GM12878 (cell line): ENCODE measurements around the gene NELL1. TPM values are rescaled to one million over a fixed set of nuclear protein-coding genes. Genes with fewer than 3 reads are reported as not detected.

Source experiments
- ATAC-seq: fragments of 200-7000 bp; cut with Tn5 transposase; 3 replicates; pipeline ENCODE4 v1.9.1; 2020; ENCODE audit warnings: mild to moderate bottlenecking, moderate library complexity
- BruUV-seq: library from RNA; stranded (reverse); fragments of 400-500 nt; replicated peaks from 2 replicates; lab custom pipeline; 2021; lab: Mats Ljungman, UMichigan
- CTCF ChIA-PET: fragments of 300-600 bp; sonication (Branson Sonifier 250); formaldehyde crosslinking; extraction: SDS; loops from one replicate; lab custom pipeline; 2021; ENCODE audit warnings: inconsistent platforms; lab: Yijun Ruan, JAX
- POLR2A ChIA-PET: fragments of 350-600 bp; formaldehyde crosslinking; extraction: SDS; loops from one replicate; lab custom pipeline; 2021; ENCODE audit warnings: inconsistent platforms; lab: Charles Lee
- RAD21 ChIA-PET: fragments of 300-600 bp; sonication (Branson Sonifier 250); formaldehyde crosslinking; loops from one replicate; lab custom pipeline; 2023; ENCODE audit warnings: antibody characterized with exemption; ENCODE audit not compliant: unreplicated experiment; lab: Charles Lee
- SMC1A ChIA-PET: fragments of 300-600 bp; sonication (Branson Sonifier 250); formaldehyde crosslinking; loops from one replicate; lab custom pipeline; 2023; ENCODE audit not compliant: unreplicated experiment, uncharacterized antibody; lab: Charles Lee
- DNase-seq: peaks from one replicate; pipeline ENCODE4 v3.0.0-alpha.2; 2011; ENCODE audit warnings: low read depth, low spot score
- FAIRE-seq: peaks from 3 replicates; lab custom pipeline; 2011; peaks lifted over from hg19 to GRCh38; lab: Jason Lieb, UNC
- H2AFZ ChIP-seq: 2 replicates; pipeline ENCODE4 v1.6.0; 2011; ENCODE audit warnings: low read depth, low read length, control low read depth; ENCODE audit not compliant: control insufficient read depth
- H3K27ac ChIP-seq: 2 replicates; pipeline ENCODE4 v1.5.1; 2011; ENCODE audit warnings: control low read depth; ENCODE audit not compliant: control insufficient read depth, insufficient read depth
- H3K27me3 ChIP-seq, 2 experiments: replicated peaks in 1 of 2; 2 replicates each; pipeline versions ENCODE4 v1.6.0 to v1.6.1; 2011; ENCODE audit warnings: low read length in 1 of 2; ENCODE audit not compliant: control insufficient read depth in 2 of 2, insufficient read depth in 2 of 2
- H3K36me3 ChIP-seq, 2 experiments: 2 replicates each; pipeline ENCODE4 v1.5.1; 2011; ENCODE audit warnings: low read length in 1 of 2; ENCODE audit not compliant: control insufficient read depth in 2 of 2, insufficient read depth in 2 of 2
- H3K4me1 ChIP-seq: 2 replicates; pipeline ENCODE4 v1.6.1; 2011; ENCODE audit warnings: mild to moderate bottlenecking, low read length, moderate library complexity, mixed read lengths; ENCODE audit not compliant: control insufficient read depth, insufficient read depth
- H3K4me2 ChIP-seq: 2 replicates; pipeline ENCODE4 v1.6.0; 2011; ENCODE audit warnings: control low read depth; ENCODE audit not compliant: control insufficient read depth, insufficient read depth
- H3K4me3 ChIP-seq: fragments of 200-600 bp; sonication (generic); 2 replicates; pipeline ENCODE4 v1.5.1; 2016
- H3K79me2 ChIP-seq: 2 replicates; pipeline ENCODE4 v1.6.0; 2011; ENCODE audit warnings: low read length; ENCODE audit not compliant: control insufficient read depth, insufficient read depth
- H3K9ac ChIP-seq: 2 replicates; pipeline ENCODE4 v1.8.0; 2011; ENCODE audit warnings: low read length, control low read depth, mixed read lengths; ENCODE audit not compliant: control insufficient read depth, insufficient read depth
- H3K9me3 ChIP-seq: replicated peaks from 3 replicates; pipeline ENCODE4 v1.5.1; 2011; ENCODE audit warnings: mild to moderate bottlenecking, low read length; ENCODE audit not compliant: control insufficient read depth, insufficient read depth
- H4K20me1 ChIP-seq: 2 replicates; pipeline ENCODE4 v1.6.0; 2011; ENCODE audit not compliant: control insufficient read depth, insufficient read depth
- CHD2 ChIP-seq: IDR thresholded peaks from 2 replicates; pipeline ENCODE4 v1.6.1; 2011; ENCODE audit warnings: low read depth, low read length, improper control_type of control experiment, borderline replicate concordance
- IKZF2 ChIP-seq, 2 experiments: fragments of 450-650 bp; IDR thresholded peaks; 2 replicates each; pipeline ENCODE4 v1.6.1; 2017; ENCODE audit warnings: mild to moderate bottlenecking in 2 of 2, moderate library complexity in 2 of 2
- IRF3 ChIP-seq: fragments of 450-650 bp; IDR thresholded peaks from 2 replicates; pipeline ENCODE4 v1.6.1; 2014; ENCODE audit warnings: mild to moderate bottlenecking
- KAT2A ChIP-seq: conservative IDR thresholded peaks from 2 replicates; pipeline ENCODE4 v1.6.1; 2011; ENCODE audit warnings: low read depth, low read length; ENCODE audit not compliant: control insufficient read depth
- MTA2 ChIP-seq: fragments of 450-650 bp; IDR thresholded peaks from 2 replicates; pipeline ENCODE4 v1.6.1; 2016; ENCODE audit warnings: low read depth, mild to moderate bottlenecking, moderate library complexity
- SMAD5 ChIP-seq: IDR thresholded peaks from 2 replicates; pipeline ENCODE4 v1.6.1; 2016; ENCODE audit warnings: antibody characterized with exemption, low read depth
- ZZZ3 ChIP-seq: IDR thresholded peaks from 2 replicates; pipeline ENCODE4 v1.6.1; 2011; ENCODE audit warnings: low read depth; ENCODE audit not compliant: control insufficient read depth, insufficient read length
- WGBS: methylation state at CpG from one replicate; pipeline ENCODE4 v1.1.6; 2016; ENCODE audit warnings: low lambda C conversion rate; ENCODE audit not compliant: insufficient replicate concordance, insufficient coverage; ENCODE audit errors: missing lambda C conversion rate; 5-methylcytosine and 5-hydroxymethylcytosine counted together
- in situ Hi-C: fragments of 300-500 bp; cut with MboI; formaldehyde crosslinking; loops from 9 replicates; pipeline ENCODE4 v1.14.3; 2018; ENCODE audit warnings: mixed read lengths
- intact Hi-C: fragments of 100-400 bp; cut with micrococcal nuclease; formaldehyde crosslinking; loops from one replicate; pipeline ENCODE4 v1.14.2; 2022; ENCODE audit not compliant: unreplicated experiment
- polyA plus RNA-seq, 11 experiments: library from polyadenylated mRNA; depleted of rRNA in 4 of 11; unstranded in 6 of 11; stranded (reverse) in 5 of 11; fragments of >200 nt; fragmentation: Nextera tagmentation in 4 of 11; fragmentation: Illumina TruSeq in 1 of 11; extraction: Ambion mirVana in 4 of 11; extraction: Trizol in 1 of 11; gene quantifications; 1 replicate in 1 of 11; 2 replicates in 10 of 11; pipeline versions ENCODE4 v1.2.1 to v1.2.3, GENCODE V29; 2011 to 2016; ENCODE audit warnings: inconsistent platforms in 2 of 11, missing spikeins in 2 of 11, low read depth in 1 of 11
- total RNA-seq, 4 experiments: library from RNA; depleted of rRNA in 3 of 4; stranded (reverse); fragments of >200 nt in 3 of 4; fragmentation: Illumina TruSeq in 1 of 4; extraction: Trizol in 1 of 4; gene quantifications; 2 replicates each; pipeline versions ENCODE4 v1.2.1 to v1.2.3, GENCODE V29; 2013 to 2021
- TF ChIP-seq, protein P1 (sequence below): IDR thresholded peaks from 2 replicates; pipeline ENCODE4 v1.6.1; 2012; ENCODE audit warnings: low read depth, low read length, improper control_type of control experiment

The NELL1 gene
- total and polyA plus RNA-seq, 10 of the 15 experiments (the other 5 are each of a cell fraction or from before 2014, with no cell fraction given) = 0.02 to 0.12 TPM; not detected in 8

- intact Hi-C loops = no loop called here
- FAIRE-seq = no peak
- RAD21 ChIA-PET = no interaction called here
Observed at GRCh38 chr11:20933086-20933485, 263.7 kb downstream of the NELL1 start.

More at GRCh38 chr11:20933086-20933485, 263.7 kb downstream of the NELL1 start:
- H3K27ac ChIP-seq = no peak overlapping the region
- no peak overlapping the region for H3K4me2 ChIP-seq
- H3K79me2 ChIP-seq = no peaks in the 10 kb centered on the region
- ChIA-PET SMC1A (no interaction called here), CTCF (interaction anchor here (1.0 kb wide), 1 partner anchor 11 kb away, joined by 3 read pairs; no protein-coding TSS in a partner anchor), POLR2A (no interaction called here)
- DNase-seq (no peak), ATAC-seq (no peak)
- H2AFZ ChIP-seq = no peak overlapping the region
- H4K20me1 ChIP-seq = no peaks in the 10 kb centered on the region
- no TSS peak for BruUV-seq
- H3K27me3 ChIP-seq = no peaks in the 10 kb centered on the region; a peak in 2 of 4 replicates
- TF ChIP-seq ZZZ3 = no peak
- TF ChIP-seq, protein P1, sequence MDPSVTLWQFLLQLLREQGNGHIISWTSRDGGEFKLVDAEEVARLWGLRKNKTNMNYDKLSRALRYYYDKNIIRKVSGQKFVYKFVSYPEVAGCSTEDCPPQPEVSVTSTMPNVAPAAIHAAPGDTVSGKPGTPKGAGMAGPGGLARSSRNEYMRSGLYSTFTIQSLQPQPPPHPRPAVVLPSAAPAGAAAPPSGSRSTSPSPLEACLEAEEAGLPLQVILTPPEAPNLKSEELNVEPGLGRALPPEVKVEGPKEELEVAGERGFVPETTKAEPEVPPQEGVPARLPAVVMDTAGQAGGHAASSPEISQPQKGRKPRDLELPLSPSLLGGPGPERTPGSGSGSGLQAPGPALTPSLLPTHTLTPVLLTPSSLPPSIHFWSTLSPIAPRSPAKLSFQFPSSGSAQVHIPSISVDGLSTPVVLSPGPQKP = no peak
- no peak for TF ChIP-seq KAT2A
- TF ChIP-seq IKZF2 (IDR thresholded peaks at IDR 0.05) = no peak
- no peak for TF ChIP-seq IRF3
- TF ChIP-seq CHD2 = no peak
- no peak for TF ChIP-seq MTA2
- TF ChIP-seq SMAD5 = no peak
- no peaks in the 10 kb centered on the region for H3K9me3 ChIP-seq
- in situ Hi-C loops = no loop called here
- H3K4me1 ChIP-seq = no peaks in the 10 kb centered on the region
- no peak overlapping the region for H3K4me3 ChIP-seq
- no peak overlapping the region for H3K9ac ChIP-seq
- H3K36me3 ChIP-seq = no peaks in the 10 kb centered on the region
- 0% methylated on average over 3 of the region's 3 CpGs for WGBS
